GM10266 (cell line): ENCODE measurements around the gene MED8.
"Not testable (repeated sequence)": the region's sequence is repeated elsewhere in the genome, so short reads cannot be mapped to it uniquely, and the experiment has no call there.

Experiments
- DNase-seq: peaks from one replicate; pipeline ENCODE4 v3.0.0; 2012; ENCODE audit errors: extremely low spot score
- CTCF ChIP-seq: IDR thresholded peaks from 2 replicates; pipeline ENCODE4 v1.5.1; 2012; ENCODE audit warnings: mild to moderate bottlenecking, low read depth; ENCODE audit not compliant: control insufficient read depth, insufficient read depth; ENCODE audit errors: missing control alignments

MED8 gene

GRCh38 chr1:43405876-43406234 lies 16.3 kb upstream of the MED8 start:
- no peak for TF ChIP-seq CTCF
- no peak for DNase-seq

GRCh38 chr1:43405219-43405875 lies 15.7 kb upstream of the MED8 start:
- DNase-seq = no peak
- no peak for TF ChIP-seq CTCF

- no peak for TF ChIP-seq CTCF
Measured at GRCh38 chr1:43404353-43404752, 14.8 kb upstream of the MED8 start.

GRCh38 chr1:43402089-43402865 lies 12.7 kb upstream of the MED8 start:
- no peak for DNase-seq
- TF ChIP-seq CTCF = no peak

More at GRCh38 chr1:43404353-43404752, 14.8 kb upstream of the MED8 start:
- DNase-seq = no peak

GRCh38 chr1:43400441-43400840 lies 10.8 kb upstream of the MED8 start:
- not testable (repeated sequence) for DNase-seq

GRCh38 chr1:43398227-43398626 lies 8.6 kb upstream of the MED8 start:
- no peak for TF ChIP-seq CTCF
- no peak for DNase-seq

- TF ChIP-seq CTCF = no peak
- DNase-seq = no peak
Measured at GRCh38 chr1:43396059-43396458, 6.5 kb upstream of the MED8 start.

GRCh38 chr1:43395523-43395922 lies 5.9 kb upstream of the MED8 start:
- DNase-seq = no peak
- TF ChIP-seq CTCF = no peak
